ENCODE results near the gene MBOAT1.
A peak's percentile ranks its signal among the peaks of the same experiment; 100 is the strongest.

MBOAT1 gene

DNA sequence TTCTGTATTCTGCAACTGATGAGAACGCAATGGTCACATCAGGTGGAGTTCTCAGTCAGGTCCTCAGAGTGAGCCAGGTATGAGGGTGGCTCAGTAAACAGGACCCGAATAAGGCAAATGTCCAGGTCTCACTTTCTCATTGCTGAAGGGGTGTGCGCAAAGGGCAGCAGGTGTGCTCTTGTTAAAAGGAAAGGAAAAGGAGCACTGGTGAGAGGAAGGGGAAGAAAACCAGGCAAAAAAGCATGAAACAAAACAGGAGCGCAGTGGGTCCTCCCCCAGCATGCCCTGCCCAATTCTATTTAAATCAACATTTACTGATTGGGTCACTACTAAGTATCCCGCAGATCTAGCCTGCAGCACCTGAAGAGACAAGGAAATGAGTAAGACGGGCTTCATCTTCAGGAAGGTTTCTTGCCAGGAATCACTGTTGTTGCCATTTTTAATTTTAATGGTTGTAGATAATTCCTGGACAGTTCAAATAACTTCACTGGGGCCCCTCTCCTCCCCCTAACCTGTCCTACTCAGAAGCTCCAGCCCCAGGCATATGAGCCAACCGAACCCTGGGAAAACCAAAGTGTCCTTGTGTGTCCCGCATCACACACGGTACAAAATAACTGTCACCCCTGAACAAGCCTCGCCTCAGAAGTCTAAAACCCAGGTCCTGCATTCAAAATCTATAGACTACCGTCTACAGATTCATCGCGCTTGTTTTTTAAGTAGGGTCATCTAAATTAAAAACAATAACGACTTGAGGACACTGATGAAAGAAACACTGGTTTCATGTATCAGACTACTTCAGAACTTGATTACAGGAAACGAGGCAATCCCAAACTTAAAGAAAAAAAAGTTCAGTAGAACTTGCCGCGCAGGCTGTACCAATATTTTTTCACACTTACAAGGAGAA, 980 bp downstream of the MBOAT1 start:
- DNase-seq (ENCODE audit: low read depth): peak; percentile 39
- TF ChIP-seq, protein P1, sequence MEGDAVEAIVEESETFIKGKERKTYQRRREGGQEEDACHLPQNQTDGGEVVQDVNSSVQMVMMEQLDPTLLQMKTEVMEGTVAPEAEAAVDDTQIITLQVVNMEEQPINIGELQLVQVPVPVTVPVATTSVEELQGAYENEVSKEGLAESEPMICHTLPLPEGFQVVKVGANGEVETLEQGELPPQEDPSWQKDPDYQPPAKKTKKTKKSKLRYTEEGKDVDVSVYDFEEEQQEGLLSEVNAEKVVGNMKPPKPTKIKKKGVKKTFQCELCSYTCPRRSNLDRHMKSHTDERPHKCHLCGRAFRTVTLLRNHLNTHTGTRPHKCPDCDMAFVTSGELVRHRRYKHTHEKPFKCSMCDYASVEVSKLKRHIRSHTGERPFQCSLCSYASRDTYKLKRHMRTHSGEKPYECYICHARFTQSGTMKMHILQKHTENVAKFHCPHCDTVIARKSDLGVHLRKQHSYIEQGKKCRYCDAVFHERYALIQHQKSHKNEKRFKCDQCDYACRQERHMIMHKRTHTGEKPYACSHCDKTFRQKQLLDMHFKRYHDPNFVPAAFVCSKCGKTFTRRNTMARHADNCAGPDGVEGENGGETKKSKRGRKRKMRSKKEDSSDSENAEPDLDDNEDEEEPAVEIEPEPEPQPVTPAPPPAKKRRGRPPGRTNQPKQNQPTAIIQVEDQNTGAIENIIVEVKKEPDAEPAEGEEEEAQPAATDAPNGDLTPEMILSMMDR (conservative IDR thresholded peaks at IDR 0.05; ENCODE audit: low read depth, low read length): no peak
- peak overlapping the region; percentile 71 for H3K4me3 ChIP-seq (ENCODE audit: low read depth, low read length)

DNA sequence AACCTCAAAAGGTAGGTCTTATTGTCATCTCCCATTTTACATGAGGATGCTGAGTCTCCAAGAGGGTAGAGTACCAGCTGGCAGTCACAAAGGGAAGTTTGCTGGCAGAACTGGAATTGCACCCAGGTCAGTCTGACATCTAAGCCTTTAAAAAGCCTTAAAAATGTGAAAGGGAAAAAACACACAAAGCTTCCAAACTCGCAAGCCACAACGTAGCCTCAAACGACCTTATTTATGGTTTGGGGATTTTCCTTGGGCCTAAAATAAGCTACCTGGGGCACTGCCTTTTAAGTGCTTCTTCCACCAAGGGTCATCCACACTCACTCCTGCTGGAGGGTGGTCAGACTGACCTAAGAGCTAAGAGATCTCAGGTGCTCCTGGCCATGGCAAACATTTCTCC, 2.1 kb downstream of the MBOAT1 start:
- no peak overlapping the region for H3K4me3 ChIP-seq (ENCODE audit: low read depth, low read length)
- no peak for DNase-seq (ENCODE audit: low read depth)
- TF ChIP-seq, protein P1 (conservative IDR thresholded peaks at IDR 0.05; ENCODE audit: low read depth, low read length): no peak

DNA sequence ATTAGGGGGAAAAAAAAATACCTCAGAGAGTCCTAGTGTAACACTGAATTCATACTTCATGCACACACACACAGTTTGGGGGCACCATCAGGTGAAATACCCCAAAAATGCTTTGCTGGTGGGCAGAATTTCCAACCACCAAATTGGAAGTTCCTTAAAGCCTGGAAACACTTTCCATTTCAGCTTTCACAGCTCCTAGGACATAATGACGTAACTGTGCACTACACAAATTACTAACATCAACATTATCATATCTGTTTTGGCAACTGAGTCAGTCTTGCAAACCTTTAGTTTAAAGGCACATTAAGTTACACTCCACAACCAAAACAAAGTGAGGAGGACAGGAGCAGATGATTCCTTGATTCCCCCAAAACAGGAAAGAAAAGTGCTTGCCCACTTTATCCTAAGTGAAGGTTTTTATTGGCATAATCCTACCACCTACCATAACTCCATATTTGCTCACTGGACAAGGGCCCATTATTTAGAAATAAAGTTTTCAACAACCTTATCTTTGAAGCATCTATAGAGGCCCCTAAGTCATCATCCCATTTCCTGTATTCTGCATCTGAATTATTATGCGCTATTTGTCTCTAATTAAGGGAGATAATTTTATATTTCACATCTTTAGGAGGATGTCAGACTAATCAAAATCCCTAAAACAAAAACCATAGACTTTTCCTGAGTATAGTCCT, 3.4 kb downstream of the MBOAT1 start:
- DNase-seq (ENCODE audit: low read depth): peak; percentile 26
- H3K4me3 ChIP-seq (ENCODE audit: low read depth, low read length): no peak overlapping the region
- TF ChIP-seq, protein P1 (conservative IDR thresholded peaks at IDR 0.05; ENCODE audit: low read depth, low read length): no peak

DNA sequence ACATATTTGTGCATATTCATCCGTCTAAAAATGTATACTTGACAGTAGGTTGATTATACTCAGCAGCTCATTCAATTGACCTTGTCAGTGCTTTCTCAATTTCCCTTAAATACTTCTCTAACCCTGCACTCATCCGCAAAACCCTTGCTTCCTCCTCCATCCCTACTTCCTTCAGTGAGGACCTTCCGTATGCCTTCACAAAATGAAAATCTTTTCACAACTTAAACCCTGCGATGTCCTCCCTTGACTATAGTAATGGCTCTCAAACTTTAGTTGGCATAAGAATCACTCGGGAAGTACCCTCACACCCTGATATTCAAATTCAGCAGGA, 5.2 kb downstream of the MBOAT1 start:
- DNase-seq (ENCODE audit: low read depth): no peak
- TF ChIP-seq, protein P1 (conservative IDR thresholded peaks at IDR 0.05; ENCODE audit: low read depth, low read length): no peak
- no peak overlapping the region for H3K4me3 ChIP-seq (ENCODE audit: low read depth, low read length)

DNA sequence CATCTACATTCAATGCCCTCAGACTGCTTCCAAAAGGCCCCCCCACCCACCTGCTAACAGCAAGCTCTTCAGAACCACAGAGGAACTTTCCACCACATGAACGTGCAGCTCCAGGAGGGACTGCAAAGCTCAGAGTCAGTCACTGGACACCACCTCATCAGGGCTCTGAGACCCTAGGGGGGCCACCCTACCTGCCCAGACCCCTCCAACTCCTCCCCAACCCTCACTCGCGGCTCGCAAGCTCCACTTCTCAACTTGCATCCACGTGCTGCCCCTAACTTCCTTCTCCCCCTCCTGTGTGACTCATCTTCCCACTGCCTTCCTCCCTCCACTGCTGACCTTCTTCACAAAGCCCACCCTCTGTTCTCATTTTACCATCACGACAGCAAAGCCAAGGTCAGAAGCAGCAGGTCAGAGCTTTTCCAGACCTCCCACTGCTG, 6.5 kb downstream of the MBOAT1 start:
- DNase-seq (ENCODE audit: low read depth): peak; percentile 55
- H3K4me3 ChIP-seq (ENCODE audit: low read depth, low read length): no peak overlapping the region
- TF ChIP-seq, protein P1 (conservative IDR thresholded peaks at IDR 0.05; ENCODE audit: low read depth, low read length): no peak

DNA sequence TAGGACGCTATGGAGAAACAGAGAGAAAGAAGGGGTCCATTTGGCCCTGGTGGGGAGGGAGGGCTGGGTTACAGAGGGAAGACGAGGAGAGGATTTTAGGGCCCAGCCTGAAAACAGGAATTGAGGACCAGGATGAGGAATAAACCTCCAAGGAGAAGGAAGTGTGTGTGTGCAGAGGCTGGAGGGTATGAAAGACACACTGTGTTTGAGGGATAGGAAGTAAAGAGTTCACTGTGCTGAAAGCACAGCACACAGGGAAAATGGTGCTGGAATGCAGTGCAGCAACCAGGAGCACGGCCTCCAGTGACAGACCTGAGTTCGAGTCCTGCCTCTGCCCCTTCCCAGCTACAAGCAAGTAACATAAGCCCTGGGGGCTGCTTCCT, 7.8 kb downstream of the MBOAT1 start:
- DNase-seq (ENCODE audit: low read depth): no peak
- TF ChIP-seq, protein P1 (conservative IDR thresholded peaks at IDR 0.05; ENCODE audit: low read depth, low read length): no peak
- H3K4me3 ChIP-seq (ENCODE audit: low read depth, low read length): no peak overlapping the region
